GM18502 (cell line): ENCODE measurements around the gene LRRC59.
"Not testable (repeated sequence)": the region's sequence is repeated elsewhere in the genome, so short reads cannot be mapped to it uniquely, and the experiment has no call there.

Experiments used
- ATAC-seq: cut with Tn5 transposase; IDR thresholded peaks from one replicate; pipeline ENCODE4 v1.9.1; 2021; ENCODE audit warnings: mild to moderate bottlenecking; ENCODE audit not compliant: unreplicated experiment, poor library complexity

LRRC59 gene

DNA sequence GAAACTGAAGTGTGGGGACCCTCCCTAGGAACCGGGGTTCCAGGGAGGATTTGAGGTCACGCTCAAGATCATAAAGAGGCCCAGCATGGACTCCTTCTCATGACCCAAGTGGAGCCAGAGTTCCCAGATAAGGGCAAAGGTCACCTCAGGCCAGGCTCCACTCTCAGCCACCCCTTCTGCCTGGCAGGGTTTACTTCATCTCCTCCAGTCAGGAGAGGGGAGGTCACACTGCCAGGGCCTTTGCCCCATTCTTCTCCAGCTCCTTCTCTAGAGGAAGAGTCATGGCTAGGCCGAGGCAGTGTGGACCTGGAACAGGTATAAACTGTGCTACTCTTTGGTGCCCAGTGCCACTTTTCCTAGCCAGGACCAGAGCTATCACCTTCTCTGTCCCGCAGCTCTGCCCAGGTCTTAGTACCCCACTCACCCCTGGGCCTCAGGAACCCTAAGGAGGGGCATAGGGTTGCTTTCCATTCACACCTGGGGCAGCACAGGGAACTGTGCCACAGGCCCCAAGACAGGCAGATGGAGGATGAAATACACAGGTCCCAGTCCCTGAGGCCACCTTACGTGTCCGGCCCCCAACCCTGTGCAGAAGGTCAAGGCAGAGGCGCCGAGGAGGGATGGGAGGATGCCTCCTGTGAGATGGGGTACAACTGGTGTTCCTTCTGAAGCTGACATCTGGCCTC lies 27.8 kb upstream of the LRRC59 start:
- no peak for ATAC-seq

- no peak for ATAC-seq
Measured at GRCh38 chr17:50424246-50424995, 27.1 kb upstream of the LRRC59 start.

DNA sequence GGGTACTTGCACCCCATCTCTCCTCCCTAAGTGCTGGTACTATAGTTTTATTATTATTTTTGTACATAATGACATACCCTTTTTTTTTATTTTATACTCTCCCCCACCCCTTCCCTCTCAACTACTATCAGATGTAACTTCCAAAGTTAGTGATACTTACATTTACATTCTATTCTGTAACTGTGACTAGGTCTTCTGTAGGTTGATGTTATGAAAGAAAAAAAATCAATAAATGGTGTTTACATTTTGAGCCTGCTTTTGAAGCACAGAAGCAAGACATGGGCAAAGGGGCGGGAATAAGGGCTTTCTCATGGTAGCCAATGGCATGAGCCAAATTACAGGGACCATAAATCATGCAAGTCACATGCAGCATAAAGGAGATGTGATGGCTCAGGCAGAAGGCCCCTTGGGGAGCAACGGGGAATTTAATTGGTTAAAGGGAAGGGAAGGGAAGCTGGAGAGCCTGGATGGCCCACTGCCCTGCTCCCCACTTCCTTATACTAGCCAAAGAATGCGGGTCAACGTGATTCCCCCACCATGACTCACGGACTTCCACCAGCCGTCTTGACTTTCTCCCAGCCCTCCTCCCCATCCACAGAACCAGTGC lies 26.3 kb upstream of the LRRC59 start:
- ATAC-seq: no peak

DNA sequence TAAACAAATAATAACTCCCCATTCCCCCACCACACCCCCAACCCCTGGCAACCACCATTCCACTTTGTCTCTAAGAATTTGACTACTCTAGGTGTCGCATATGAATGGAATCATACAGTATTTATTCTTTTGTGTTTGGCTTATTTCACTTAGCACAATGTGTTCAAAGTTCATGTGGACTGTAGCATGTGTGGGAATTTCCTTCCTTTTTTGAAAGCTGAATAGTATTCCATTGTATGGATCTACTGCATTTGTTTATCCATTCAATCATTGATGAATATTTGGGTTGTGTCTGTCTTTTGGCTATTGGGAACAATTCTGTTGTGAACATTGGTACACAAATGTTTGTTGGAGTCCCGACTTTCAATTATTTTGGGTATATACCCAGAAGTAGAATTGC lies 25.4 kb upstream of the LRRC59 start:
- ATAC-seq: no peak

GRCh38 chr17:50421308-50422051 lies 24.2 kb upstream of the LRRC59 start:
- no peak for ATAC-seq

- ATAC-seq: no peak
Measured at GRCh38 chr17:50420419-50421112, 23.2 kb upstream of the LRRC59 start.

- ATAC-seq: not testable (repeated sequence)
Measured at GRCh38 chr17:50419577-50419976, 22.3 kb upstream of the LRRC59 start.

GRCh38 chr17:50414808-50415207 lies 17.5 kb upstream of the LRRC59 start:
- ATAC-seq: no peak

- no peak for ATAC-seq
Measured at GRCh38 chr17:50412188-50412732, 14.9 kb upstream of the LRRC59 start.

GRCh38 chr17:50407921-50408320 lies 10.6 kb upstream of the LRRC59 start:
- no peak for ATAC-seq

DNA sequence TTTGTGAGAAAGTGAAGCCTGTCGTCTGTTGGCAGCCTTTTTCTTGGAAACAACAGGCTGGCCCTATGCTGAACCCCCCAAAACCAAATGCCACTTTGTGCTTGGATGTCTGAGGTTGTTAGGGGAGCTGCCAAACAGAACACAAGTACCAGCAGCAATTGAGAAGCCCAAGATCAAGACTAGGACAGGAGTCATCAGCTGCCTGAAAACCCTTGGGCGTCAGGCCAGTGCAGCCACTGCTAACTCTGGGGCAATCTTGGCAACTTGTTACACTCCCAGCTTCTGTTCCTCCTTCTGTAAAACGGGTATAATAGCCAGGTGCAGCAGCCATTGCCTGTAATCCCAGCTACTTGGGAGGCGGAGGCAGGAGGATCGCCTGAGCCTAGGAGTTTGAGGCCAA lies 9.3 kb upstream of the LRRC59 start:
- no peak for ATAC-seq

- ATAC-seq: not testable (repeated sequence)
Measured at GRCh38 chr17:50405351-50405750, 8.0 kb upstream of the LRRC59 start.

GRCh38 chr17:50399591-50399990 lies 2.3 kb upstream of the LRRC59 start:
- ATAC-seq: not testable (repeated sequence)

GRCh38 chr17:50398672-50399071 lies 1.3 kb upstream of the LRRC59 start:
- ATAC-seq: not testable (repeated sequence)

DNA sequence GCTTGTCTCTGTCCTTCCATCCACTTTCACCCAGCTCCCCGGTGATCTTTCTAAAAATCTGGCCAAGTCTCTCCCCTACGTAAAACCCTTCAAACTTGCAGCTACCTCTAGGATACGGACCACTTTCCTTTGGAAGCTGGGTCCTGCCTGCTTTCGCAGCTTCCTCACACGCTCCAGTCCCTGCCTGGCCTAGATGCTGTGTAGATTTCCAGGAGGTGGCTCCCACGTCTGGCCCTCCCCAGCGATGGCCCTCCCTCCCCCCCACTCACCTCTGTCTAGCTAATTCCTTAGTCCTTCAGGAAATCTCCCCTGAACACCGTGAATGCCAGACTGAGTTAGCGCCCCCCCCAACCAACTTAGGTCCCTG lies 579 bp upstream of the LRRC59 start:
- ATAC-seq: no peak

DNA sequence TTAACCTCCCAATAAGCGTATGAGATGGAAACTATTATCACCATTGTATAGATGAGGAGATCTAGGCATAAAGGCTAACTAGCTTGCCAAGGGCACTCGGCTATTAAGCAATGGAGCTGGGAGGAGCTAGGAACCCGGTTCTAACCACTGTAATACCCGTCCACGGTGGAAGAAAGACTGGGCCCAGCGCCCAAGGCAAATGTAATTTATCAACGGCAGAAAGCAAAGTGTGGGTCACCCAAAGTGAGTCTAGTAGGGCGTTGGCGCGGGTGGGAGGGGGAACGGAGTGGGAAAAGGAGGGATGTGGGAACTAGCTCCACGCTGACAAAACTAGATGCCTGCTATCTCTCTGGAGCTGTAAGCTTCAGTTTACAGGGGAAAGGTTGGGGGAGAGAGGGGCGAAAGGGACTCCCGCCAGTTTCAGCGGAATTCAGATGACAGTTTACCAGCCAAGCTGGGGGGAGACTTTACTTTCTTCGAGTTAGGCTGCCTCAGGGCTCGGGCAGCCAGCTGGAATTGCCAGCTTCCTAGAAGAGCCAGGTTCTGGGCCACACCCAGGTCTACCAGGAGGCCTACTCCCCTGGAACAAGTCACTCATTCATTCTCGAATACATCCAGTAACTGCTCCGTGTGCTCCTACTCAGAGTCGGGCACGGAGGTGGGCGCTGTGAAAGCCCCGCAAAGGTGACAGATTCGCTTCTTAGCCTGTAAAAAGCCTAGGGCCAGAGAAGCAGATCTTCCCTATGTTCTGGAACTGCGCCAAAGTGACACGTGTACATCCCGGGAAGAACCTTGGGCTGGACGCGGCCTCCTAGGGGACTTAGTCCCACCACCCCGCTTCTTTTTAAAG lies 837 bp downstream of the LRRC59 start:
- peak; percentile 19 for ATAC-seq

- ATAC-seq: no peak
Measured at GRCh38 chr17:50394711-50395110, 2.6 kb downstream of the LRRC59 start.

DNA sequence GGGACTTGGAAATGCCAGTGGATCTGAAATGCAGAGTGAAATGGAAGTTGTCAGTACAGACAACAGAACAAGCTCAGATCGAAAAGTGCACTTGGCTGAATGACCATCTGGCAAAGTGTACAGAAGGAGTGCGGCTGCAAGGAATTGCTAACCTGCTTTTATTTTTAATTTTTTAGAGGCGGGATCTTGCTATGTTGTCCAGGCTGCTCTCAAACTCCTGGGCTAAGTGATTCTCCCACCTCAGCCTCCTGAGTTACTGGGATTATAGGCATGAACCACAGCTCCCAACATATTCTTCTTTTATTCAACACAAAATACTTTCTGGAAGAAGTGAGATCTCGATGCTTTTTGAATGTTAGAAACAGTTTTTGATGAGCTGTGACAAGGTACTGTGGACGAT lies 3.6 kb downstream of the LRRC59 start:
- no peak for ATAC-seq

- no peak for ATAC-seq
Measured at GRCh38 chr17:50392621-50393020, 4.7 kb downstream of the LRRC59 start.
